Heart right ventricle (tissue), 16 donors: ENCODE data around the gene COL9A1. TPM values are rescaled to one million over a fixed set of nuclear protein-coding genes. Genes with fewer than 3 reads are reported as not detected.
A peak's percentile ranks its signal among the peaks of the same experiment; 100 is the strongest.
"Not testable (repeated sequence)": the region's sequence is repeated elsewhere in the genome, so short reads cannot be mapped to it uniquely, and the experiment has no call there.

Source experiments
- ATAC-seq, 8 donors: fragments of 200-7000 bp; cut with Tn5 transposase; one replicate each; pipeline ENCODE4 v1.9.1; 2020; ENCODE audit warnings: mild to moderate bottlenecking in 8 of 8, moderate library complexity in 8 of 8, moderate number of reproducible peaks in 1 of 8
- DNase-seq, 2 donors: peaks; one replicate each; pipeline ENCODE4 v3.0.0-alpha.2; 2020
- H3K27ac ChIP-seq, 10 donors: fragments of 200-600 bp; sonication (generic) in 2 of 10; one replicate each; pipeline versions ENCODE4 v1.5.0 to v1.8.0; 2020 to 2022; ENCODE audit warnings: mild to moderate bottlenecking in 3 of 10
- H3K27me3 ChIP-seq, 7 donors: fragments of 200-600 bp; one replicate each; pipeline ENCODE4 v1.8.0; 2021 to 2022; ENCODE audit warnings: mild to moderate bottlenecking in 2 of 7
- H3K36me3 ChIP-seq, 9 donors: fragments of 200-600 bp; sonication (generic) in 1 of 9; one replicate each; pipeline versions ENCODE4 v1.5.0 to v1.8.0; 2020 to 2022; ENCODE audit warnings: mild to moderate bottlenecking in 2 of 9
- H3K4me1 ChIP-seq, 9 donors: fragments of 200-600 bp; sonication (generic) in 1 of 9; one replicate each; pipeline versions ENCODE4 v1.5.0 to v1.8.0; 2020 to 2022; ENCODE audit warnings: mild to moderate bottlenecking in 4 of 9
- H3K4me3 ChIP-seq, 10 donors: fragments of 200-600 bp; sonication (generic) in 2 of 10; one replicate each; pipeline versions ENCODE4 v1.5.0 to v1.8.0; 2020 to 2022; ENCODE audit warnings: mild to moderate bottlenecking in 7 of 10, moderate library complexity in 2 of 10
- H3K9me3 ChIP-seq, 11 donors: fragments of 200-600 bp in 10 of 11; sonication (generic) in 2 of 11; one replicate each; pipeline versions ENCODE4 v1.5.0 to v1.8.0; 2013 to 2022; ENCODE audit warnings: mild to moderate bottlenecking in 2 of 11, control low read depth in 1 of 11, moderate library complexity in 1 of 11
- CTCF ChIP-seq, 9 donors: fragments of 200-600 bp; sonication (generic) in 2 of 9; IDR thresholded peaks; one replicate each; pipeline versions ENCODE4 v1.5.0 to v1.8.0; 2021 to 2022; ENCODE audit warnings: antibody characterized with exemption in 9 of 9, mild to moderate bottlenecking in 5 of 9, moderate library complexity in 1 of 9
- WGBS, 2 donors: extraction: QIAGEN DNeasy Blood & Tissue Kit; methylation state at CpG; one replicate each; pipeline ENCODE4 v1.1.7; 2013; ENCODE audit warnings: inconsistent platforms in 1 of 2; 5-methylcytosine and 5-hydroxymethylcytosine counted together
- intact Hi-C, 10 donors: fragments of 100-400 bp; cut with DNase I; formaldehyde crosslinking; loops; one replicate each; pipeline versions ENCODE4 v1.11.1 to v1.14.2; 2022
- polyA plus RNA-seq, 2 donors: library from polyadenylated mRNA; stranded (reverse); fragments of 200-250 nt; gene quantifications; one replicate each; pipeline ENCODE4 v1.2.3, GENCODE V29; 2013
- total RNA-seq, 10 donors: library from RNA; stranded (reverse); fragmentation: NEBNext Ultra II Directional in 3 of 10; extraction: Animal tissue kit (Norgen Biotek cat#: 25700) in 3 of 10; gene quantifications; one replicate each; pipeline versions ENCODE4 v1.2.1 to v1.2.4, GENCODE V29; 2021 to 2023
- donor health status: Arrhythmogenic right ventricular cardiomyopathy.
- donor health status: ischemic (EF 13 %, LVEDD 7.1; RV severe dilation, severe dysfunction).
- donor health status: healthy with polysubstance abuse.
- donor health status: DM: no; HTN: yes; CAD: no.
- donor health status: DM: no; HTN: no; CAD: no.
- donor health status: ischemic (EF 25% LVEDD 6.9; RV normal size, moderate dysfunction).
- donor health status: ischemic (EF 25% LVEDD 5.7; RV mildly dilated, moderate dysfunction).
- donor health status: healthy.
- donor health status: DM: yes; HTN: yes; CAD: no.
- donor health status: Ischemic cardiomyopathy.
- donor health status: ischemic (EF 35%, LVEDD 5.7; RV mildly dilated, moderate dysfunction).
- donor health status: nonischemic (EF 11% LVEDD 7.7; RV severe dilation, severe dysfunction).
- donor health status: DM: yes; HTN: yes; CAD: no.
- donor health status: PGD.
- donor health status: ischemic (EF 29% LVEDD 5.4; RV normal size, mild dysfunction).
- donor health status: nonischemic (EF 23%, LVEDD 6.1; RV moderate dilation, normal function).

Gene COL9A1
- total and polyA plus RNA-seq, 12 donors = 0.16 to 5.2 (median 0.51) TPM; not detected in 1

- Histone ChIP-seq H3K27ac (no peak overlapping the region), H3K36me3 (no peaks in the 10 kb centered on the region), H3K9me3 (no peaks in the 10 kb centered on the region), H3K4me1 (peaks cover 0 to 6% (median 0%) of the 10 kb centered on the region in 9 donors), H3K4me3 (no peak overlapping the region), H3K27me3 (peaks cover 0 to 11% (median 0%) of the 10 kb centered on the region in 7 donors)
- no peak for DNase-seq
- intact Hi-C loops = loop anchor here in 8 of 10 donors (2.0 to 5.0 kb wide), 4 partner anchors 57 to 702 kb away; no protein-coding TSS in a partner anchor
- WGBS, 2 donors = 16 to 21% methylated on average over 4 of the region's 4 CpGs
- ATAC-seq = no peak
- peak; percentile 31 to 77 (median 63) for TF ChIP-seq CTCF (IDR thresholded peaks at IDR 0.05)
Measured at GRCh38 chr6:70310063-70310694, 7.3 kb upstream of the COL9A1 start.

- no peak for ATAC-seq
- Histone ChIP-seq H3K27ac (no peak overlapping the region), H3K27me3 (peaks cover 0 to 11% (median 0%) of the 10 kb centered on the region in 7 donors), H3K4me1 (peaks cover 0 to 4% (median 0%) of the 10 kb centered on the region in 9 donors), H3K36me3 (no peaks in the 10 kb centered on the region), H3K4me3 (no peak overlapping the region), H3K9me3 (no peaks in the 10 kb centered on the region)
- 44 to 46% methylated on average over 2 of the region's 2 CpGs for WGBS, 2 donors
- DNase-seq = no peak
- no peak for TF ChIP-seq CTCF (IDR thresholded peaks at IDR 0.05)
- intact Hi-C loops = loop anchor here in 3 of 10 donors (5.0 to 10.0 kb wide), 3 partner anchors 58 to 376 kb away; no protein-coding TSS in a partner anchor
Measured at GRCh38 chr6:70309243-70309642, 6.4 kb upstream of the COL9A1 start.

GRCh38 chr6:70308142-70308541, 5.3 kb upstream of the COL9A1 start:
- peak in 7 of 9 donors; percentile 15 to 55 (median 41) for TF ChIP-seq CTCF (IDR thresholded peaks at IDR 0.05)
- H3K4me1 ChIP-seq, ATAC-seq, H3K27ac ChIP-seq, H3K36me3 ChIP-seq, H3K9me3 ChIP-seq, H3K4me3 ChIP-seq, DNase-seq: not testable (repeated sequence)
- H3K27me3 ChIP-seq = peaks cover 0 to 11% (median 0%) of the 10 kb centered on the region in 7 donors
- intact Hi-C loops = loop anchor here in 3 of 10 donors (5.0 to 10.0 kb wide), 3 partner anchors 59 to 377 kb away; no protein-coding TSS in a partner anchor

- no peak for TF ChIP-seq CTCF (IDR thresholded peaks at IDR 0.05)
- DNase-seq (no peak), ATAC-seq (no peak)
- Histone ChIP-seq H3K27me3 (peaks cover 0 to 16% (median 0%) of the 10 kb centered on the region in 7 donors), H3K27ac (no peak overlapping the region), H3K4me3 (no peak overlapping the region), H3K4me1 (no peaks in the 10 kb centered on the region), H3K9me3 (no peaks in the 10 kb centered on the region), H3K36me3 (no peaks in the 10 kb centered on the region)
- WGBS, 2 donors = 65 to 75% methylated on average over 3 of the region's 3 CpGs
- intact Hi-C loops = loop anchor here in 3 of 10 donors (5.0 to 10.0 kb wide), 3 partner anchors 60 to 378 kb away; no protein-coding TSS in a partner anchor
Measured at GRCh38 chr6:70307008-70307407, 4.1 kb upstream of the COL9A1 start.
